COLO829 (cell line): ENCODE measurements around the gene CROCC2.

ENCODE experiments used
- DNase-seq: peaks from one replicate; pipeline ENCODE4 v3.0.0; 2012; ENCODE audit warnings: low spot score

The CROCC2 gene

GRCh38 chr2:241038374-241039180 lies 132.4 kb downstream of the CROCC2 start:
- no peak for DNase-seq

GRCh38 chr2:241039416-241039815 lies 133.3 kb downstream of the CROCC2 start:
- no peak for DNase-seq

GRCh38 chr2:241040081-241040803 lies 134.1 kb downstream of the CROCC2 start:
- DNase-seq, result no peak

GRCh38 chr2:241041589-241042158 lies 135.5 kb downstream of the CROCC2 start:
- DNase-seq, result no peak
